ENCODE results near the gene HHATL.

Gene HHATL

DNA sequence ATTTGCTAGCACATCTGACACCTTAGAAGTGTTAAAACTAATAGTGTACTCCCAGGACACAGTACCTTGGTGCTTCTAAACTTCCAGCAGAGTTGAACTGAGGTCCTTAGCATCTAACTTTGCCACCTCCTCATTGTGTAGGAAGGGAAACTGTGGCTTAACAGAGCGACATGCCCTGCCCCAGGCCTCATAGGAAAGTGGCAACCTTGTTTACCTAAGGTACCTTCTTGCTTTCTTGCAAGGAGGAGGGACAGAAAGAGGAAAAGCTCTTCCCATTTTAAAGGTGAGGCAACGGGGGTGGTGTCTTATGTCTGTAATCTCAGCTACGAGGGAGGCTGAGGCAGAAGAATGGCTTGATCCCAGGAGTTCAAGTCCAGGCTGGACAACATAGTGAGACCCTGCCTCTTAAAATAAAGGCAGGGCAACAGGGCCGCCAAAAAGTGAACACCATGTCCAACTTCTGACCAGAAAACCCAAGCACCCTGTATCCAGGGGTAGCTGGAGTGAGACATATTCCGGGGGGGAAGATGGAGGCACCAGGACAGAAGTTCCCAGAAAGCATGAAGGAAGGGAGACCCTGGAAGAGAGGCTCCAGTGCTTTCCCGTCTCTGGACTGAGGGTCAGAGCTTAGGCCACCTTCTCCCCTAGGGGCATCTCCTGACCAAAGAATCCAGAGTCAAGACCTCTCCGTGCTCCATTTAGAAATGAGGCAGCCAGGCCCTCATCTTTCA is 17.8 kb downstream of the HHATL start:
- Histone ChIP-seq H3K4ac (ENCODE audit: low read length) (no peak overlapping the region), H2BK5ac (ENCODE audit: low read length) (peak overlapping the region; percentile 49), H3K9ac (ENCODE audit: low read depth, low read length, poor library complexity) (no peak overlapping the region), H3K79me1 (ENCODE audit: low read depth, low read length) (no peaks in the 10 kb centered on the region), H2AFZ (ENCODE audit: low read length) (no peak overlapping the region), H3K27me3 (ENCODE audit: control insufficient read depth in 3 of 3, insufficient read depth in 3 of 3, low read depth in 1 of 3, low read length in 3 of 3) (peaks cover 0 to 3% (median 0%) of the 10 kb centered on the region in 3 experiments), H3K4me3 (ENCODE audit: low read length in 2 of 2) (no peak overlapping the region), H2BK15ac (ENCODE audit: low read length) (no peak overlapping the region), H3K4me1 (ENCODE audit: control insufficient read depth in 2 of 2, insufficient read depth in 1 of 2, low read depth in 1 of 2, low read length in 2 of 2) (peaks cover 0 to 7% of the 10 kb centered on the region in 2 donors), H3K4me2 (ENCODE audit: insufficient read depth, low read length, poor library complexity, severe bottlenecking) (no peak overlapping the region), H3K9me3 (replicated peaks in 1 of 2; ENCODE audit: control insufficient read depth in 2 of 2, insufficient read depth in 1 of 2, low read depth in 1 of 2, low read length in 2 of 2) (no peaks in the 10 kb centered on the region), H2AK5ac (ENCODE audit: low read depth, low read length) (no peak overlapping the region), H4K91ac (ENCODE audit: low read depth, low read length, poor library complexity) (no peak overlapping the region), H4K8ac (ENCODE audit: low read depth, low read length) (no peak overlapping the region), H2BK120ac (ENCODE audit: low read depth, low read length) (no peak overlapping the region), H3K36me3 (replicated peaks in 1 of 2; ENCODE audit: control insufficient read depth in 2 of 2, insufficient read depth in 2 of 2, low read length in 2 of 2) (no peaks in the 10 kb centered on the region), H3K23ac (ENCODE audit: low read depth, low read length, poor library complexity) (no peak overlapping the region), H3K14ac (ENCODE audit: low read length) (no peak overlapping the region), H2BK12ac (ENCODE audit: low read length) (no peak overlapping the region), H3K27ac (replicated peaks; ENCODE audit: low read length) (no peak overlapping the region), H3K18ac (ENCODE audit: low read length) (no peak overlapping the region)
- no peak for DNase-seq (ENCODE audit: low spot score)
- WGBS, 2 donors (ENCODE audit: extremely low coverage in 2 of 2, insufficient read length in 2 of 2, insufficient replicate concordance in 1 of 2), result no CpG with 5 or more reads among the region's 7 CpGs

DNA sequence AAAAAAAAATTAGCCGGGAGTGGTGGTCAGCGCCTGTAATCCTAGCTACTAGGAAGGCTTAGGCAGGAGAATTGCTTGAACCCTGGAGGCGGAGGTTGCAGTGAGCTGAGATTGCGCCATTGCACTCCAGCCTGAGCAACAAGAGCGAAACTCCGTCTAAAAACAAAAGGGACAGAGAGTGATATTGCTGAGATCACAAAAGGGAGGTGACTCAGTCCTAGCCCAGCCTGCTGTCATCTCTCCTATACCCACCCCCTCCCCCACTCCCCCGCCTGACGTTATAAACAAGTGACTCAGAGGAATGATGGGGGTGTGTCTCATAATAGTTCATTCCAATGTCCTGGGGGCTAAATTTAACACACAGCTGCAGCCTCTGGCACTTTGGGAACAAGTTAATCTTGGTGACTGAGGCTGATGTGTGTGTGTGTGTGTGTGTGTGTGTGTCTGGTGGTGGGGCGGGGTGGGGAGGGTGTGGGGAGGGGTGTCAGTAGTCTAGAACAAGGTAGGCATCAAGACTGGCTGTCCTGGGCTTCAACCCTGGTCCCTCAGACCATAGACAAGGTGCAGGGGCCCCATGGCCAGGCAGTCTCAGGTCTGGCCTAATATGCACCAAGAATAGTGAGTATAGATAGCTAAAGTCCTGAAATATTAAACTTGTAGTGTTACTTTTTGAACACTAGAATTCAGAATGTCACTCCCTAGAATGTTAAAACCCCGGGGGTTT is 18.6 kb downstream of the HHATL start:
- H4K91ac ChIP-seq (ENCODE audit: low read depth, low read length, poor library complexity), result no peak overlapping the region
- H3K27ac ChIP-seq (replicated peaks; ENCODE audit: low read length), result no peak overlapping the region
- no peaks in the 10 kb centered on the region for H3K79me1 ChIP-seq (ENCODE audit: low read depth, low read length)
- H3K4me1 ChIP-seq (ENCODE audit: control insufficient read depth in 2 of 2, insufficient read depth in 1 of 2, low read depth in 1 of 2, low read length in 2 of 2), result peaks cover 0 to 2% of the 10 kb centered on the region in 2 donors
- H3K9me3 ChIP-seq (replicated peaks in 1 of 2; ENCODE audit: control insufficient read depth in 2 of 2, insufficient read depth in 1 of 2, low read depth in 1 of 2, low read length in 2 of 2), result no peaks in the 10 kb centered on the region
- H2BK15ac ChIP-seq (ENCODE audit: low read length), result no peak overlapping the region
- H3K36me3 ChIP-seq (replicated peaks in 1 of 2; ENCODE audit: control insufficient read depth in 2 of 2, insufficient read depth in 2 of 2, low read length in 2 of 2), result no peaks in the 10 kb centered on the region
- H3K9ac ChIP-seq (ENCODE audit: low read depth, low read length, poor library complexity), result no peak overlapping the region
- H2AK5ac ChIP-seq (ENCODE audit: low read depth, low read length), result no peak overlapping the region
- H3K4ac ChIP-seq (ENCODE audit: low read length), result no peak overlapping the region
- H2BK120ac ChIP-seq (ENCODE audit: low read depth, low read length), result no peak overlapping the region
- no peak overlapping the region for H3K18ac ChIP-seq (ENCODE audit: low read length)
- no peak overlapping the region for H2BK12ac ChIP-seq (ENCODE audit: low read length)
- WGBS, 2 donors (ENCODE audit: extremely low coverage in 2 of 2, insufficient read length in 2 of 2, insufficient replicate concordance in 1 of 2), result no CpG with 5 or more reads among the region's 10 CpGs
- H2AFZ ChIP-seq (ENCODE audit: low read length), result no peak overlapping the region
- no peak overlapping the region for H3K23ac ChIP-seq (ENCODE audit: low read depth, low read length, poor library complexity)
- DNase-seq (ENCODE audit: low spot score), result no peak
- H3K27me3 ChIP-seq (ENCODE audit: control insufficient read depth in 3 of 3, insufficient read depth in 3 of 3, low read depth in 1 of 3, low read length in 3 of 3), result no peaks in the 10 kb centered on the region
- no peak overlapping the region for H3K4me2 ChIP-seq (ENCODE audit: insufficient read depth, low read length, poor library complexity, severe bottlenecking)
- no peak overlapping the region for H3K4me3 ChIP-seq (ENCODE audit: low read length in 2 of 2)
- H4K8ac ChIP-seq (ENCODE audit: low read depth, low read length), result no peak overlapping the region
- H3K14ac ChIP-seq (ENCODE audit: low read length), result no peak overlapping the region
- no peak overlapping the region for H2BK5ac ChIP-seq (ENCODE audit: low read length)

DNA sequence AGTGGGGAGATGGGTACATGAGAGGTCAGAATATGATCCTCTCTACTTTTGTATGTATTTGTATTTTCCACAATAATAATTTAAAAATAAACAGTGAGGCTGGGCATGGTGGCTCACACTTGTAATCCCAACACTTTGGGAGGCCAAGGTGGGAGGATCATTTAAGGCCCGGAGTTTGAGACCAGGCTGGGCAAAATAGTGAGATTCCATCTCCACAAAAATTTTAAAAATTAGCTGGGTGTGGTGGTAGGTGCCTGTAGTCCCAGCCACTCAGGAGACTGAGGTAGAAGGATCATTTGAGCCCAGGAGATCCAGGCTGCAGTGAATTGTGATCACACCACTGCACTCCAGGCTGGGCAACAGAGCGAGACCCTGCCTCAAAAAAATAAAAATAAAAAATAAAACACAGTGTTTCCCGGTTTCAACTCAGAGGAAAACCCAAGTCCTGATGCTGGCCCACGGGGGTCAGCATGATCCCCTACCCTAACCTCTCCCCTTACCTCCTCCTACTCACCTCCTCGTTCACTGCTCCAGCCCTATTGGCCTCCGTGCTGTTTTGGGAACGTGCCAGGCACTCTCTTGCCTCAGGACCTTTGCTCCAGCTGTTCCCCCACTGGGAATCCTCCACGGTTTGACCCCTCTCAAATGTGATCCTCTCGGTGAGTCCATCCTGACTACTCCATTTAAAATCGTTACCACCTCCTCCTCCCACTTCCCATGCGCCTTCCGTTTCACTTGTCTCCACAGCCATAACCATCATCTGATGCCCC is 20.1 kb downstream of the HHATL start:
- H3K23ac ChIP-seq (ENCODE audit: low read depth, low read length, poor library complexity), result no peak overlapping the region
- no peaks in the 10 kb centered on the region for H3K9me3 ChIP-seq (replicated peaks in 1 of 2; ENCODE audit: control insufficient read depth in 2 of 2, insufficient read depth in 1 of 2, low read depth in 1 of 2, low read length in 2 of 2)
- H3K4me3 ChIP-seq (ENCODE audit: low read length in 2 of 2), result no peak overlapping the region
- no peak overlapping the region for H3K9ac ChIP-seq (ENCODE audit: low read depth, low read length, poor library complexity)
- H4K91ac ChIP-seq (ENCODE audit: low read depth, low read length, poor library complexity), result no peak overlapping the region
- H2AFZ ChIP-seq (ENCODE audit: low read length), result no peak overlapping the region
- no peak overlapping the region for H3K4ac ChIP-seq (ENCODE audit: low read length)
- H3K14ac ChIP-seq (ENCODE audit: low read length), result no peak overlapping the region
- no peaks in the 10 kb centered on the region for H3K36me3 ChIP-seq (replicated peaks in 1 of 2; ENCODE audit: control insufficient read depth in 2 of 2, insufficient read depth in 2 of 2, low read length in 2 of 2)
- no peak overlapping the region for H3K4me2 ChIP-seq (ENCODE audit: insufficient read depth, low read length, poor library complexity, severe bottlenecking)
- no peaks in the 10 kb centered on the region for H3K79me1 ChIP-seq (ENCODE audit: low read depth, low read length)
- no peak overlapping the region for H3K18ac ChIP-seq (ENCODE audit: low read length)
- no peak overlapping the region for H2BK15ac ChIP-seq (ENCODE audit: low read length)
- H3K4me1 ChIP-seq (ENCODE audit: control insufficient read depth in 2 of 2, insufficient read depth in 1 of 2, low read depth in 1 of 2, low read length in 2 of 2), result peaks cover 0 to 2% of the 10 kb centered on the region in 2 donors
- H2BK120ac ChIP-seq (ENCODE audit: low read depth, low read length), result no peak overlapping the region
- no peak overlapping the region for H2BK12ac ChIP-seq (ENCODE audit: low read length)
- H2AK5ac ChIP-seq (ENCODE audit: low read depth, low read length), result no peak overlapping the region
- DNase-seq (ENCODE audit: low spot score), result no peak
- H2BK5ac ChIP-seq (ENCODE audit: low read length), result no peak overlapping the region
- H3K27me3 ChIP-seq (ENCODE audit: control insufficient read depth in 3 of 3, insufficient read depth in 3 of 3, low read depth in 1 of 3, low read length in 3 of 3), result peaks cover 0 to 2% (median 0%) of the 10 kb centered on the region in 3 experiments
- H3K27ac ChIP-seq (replicated peaks; ENCODE audit: low read length), result no peak overlapping the region
- WGBS, 2 donors (ENCODE audit: extremely low coverage in 2 of 2, insufficient read length in 2 of 2, insufficient replicate concordance in 1 of 2), result no CpG with 5 or more reads among the region's 12 CpGs
- H4K8ac ChIP-seq (ENCODE audit: low read depth, low read length), result no peak overlapping the region
